ENCODE measurements around the gene JADE2.

Gene JADE2

GRCh38 chr5:134614450-134615085 is 89.1 kb downstream of the JADE2 start:
- no peak for TF ChIP-seq YY1 (IDR thresholded peaks at IDR 0.05; ENCODE audit: low read depth)
- TF ChIP-seq RAD21 (IDR thresholded peaks at IDR 0.05; ENCODE audit: low read depth): no peak
- TF ChIP-seq ZBTB7A (IDR thresholded peaks at IDR 0.05; ENCODE audit: low read depth): no peak
- TF ChIP-seq CEBPB (IDR thresholded peaks at IDR 0.05): no peak
- no peak for TF ChIP-seq TAF1 (IDR thresholded peaks at IDR 0.05; ENCODE audit: low read depth)
- TF ChIP-seq TEAD4 (IDR thresholded peaks at IDR 0.05): no peak
- TF ChIP-seq TCF12 (IDR thresholded peaks at IDR 0.05; ENCODE audit: low read depth): no peak
- TF ChIP-seq REST (IDR thresholded peaks at IDR 0.05; ENCODE audit: low read depth): no peak
- no peak for TF ChIP-seq FOXM1 (IDR thresholded peaks at IDR 0.05; ENCODE audit: borderline replicate concordance, low read depth)
- TF ChIP-seq, protein P1, sequence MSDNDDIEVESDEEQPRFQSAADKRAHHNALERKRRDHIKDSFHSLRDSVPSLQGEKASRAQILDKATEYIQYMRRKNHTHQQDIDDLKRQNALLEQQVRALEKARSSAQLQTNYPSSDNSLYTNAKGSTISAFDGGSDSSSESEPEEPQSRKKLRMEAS (IDR thresholded peaks at IDR 0.05): no peak
- TF ChIP-seq, protein P2, sequence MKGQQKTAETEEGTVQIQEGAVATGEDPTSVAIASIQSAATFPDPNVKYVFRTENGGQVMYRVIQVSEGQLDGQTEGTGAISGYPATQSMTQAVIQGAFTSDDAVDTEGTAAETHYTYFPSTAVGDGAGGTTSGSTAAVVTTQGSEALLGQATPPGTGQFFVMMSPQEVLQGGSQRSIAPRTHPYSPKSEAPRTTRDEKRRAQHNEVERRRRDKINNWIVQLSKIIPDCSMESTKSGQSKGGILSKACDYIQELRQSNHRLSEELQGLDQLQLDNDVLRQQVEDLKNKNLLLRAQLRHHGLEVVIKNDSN (IDR thresholded peaks at IDR 0.05): no peak

DNA sequence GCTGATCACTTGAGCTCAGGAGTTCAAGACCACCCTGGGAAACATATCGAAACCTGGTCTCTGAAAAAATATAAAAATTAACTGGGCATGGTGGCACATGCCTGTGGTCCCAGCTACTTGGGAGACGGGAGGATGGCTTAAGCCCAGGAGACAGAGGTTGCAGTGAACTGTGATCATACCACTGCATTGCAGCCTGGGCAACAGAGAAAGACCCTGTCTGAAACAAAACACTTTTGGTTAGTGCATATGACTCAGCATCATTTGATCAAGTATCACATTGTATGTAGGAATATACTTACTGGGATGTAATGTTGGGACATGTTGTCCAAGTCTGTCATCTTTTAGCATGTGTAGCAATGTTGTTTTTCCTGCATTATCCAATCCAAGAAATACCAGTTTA is 95.2 kb downstream of the JADE2 start:
- TF ChIP-seq CREB1 (IDR thresholded peaks at IDR 0.05; ENCODE audit: low read depth) (no peak), EP300 (IDR thresholded peaks at IDR 0.05; ENCODE audit: borderline replicate concordance) (no peak), EGR1 (IDR thresholded peaks at IDR 0.05) (no peak), FOXM1 (IDR thresholded peaks at IDR 0.05; ENCODE audit: borderline replicate concordance, low read depth) (no peak), NFIC (IDR thresholded peaks at IDR 0.05) (no peak), REST (IDR thresholded peaks at IDR 0.05; ENCODE audit: low read depth) (no peak), ZBTB7A (IDR thresholded peaks at IDR 0.05; ENCODE audit: low read depth) (no peak), TEAD4 (IDR thresholded peaks at IDR 0.05) (no peak), YY1 (IDR thresholded peaks at IDR 0.05; ENCODE audit: low read depth) (no peak), RAD21 (IDR thresholded peaks at IDR 0.05; ENCODE audit: low read depth) (no peak), TAF1 (IDR thresholded peaks at IDR 0.05; ENCODE audit: low read depth) (no peak), TCF12 (IDR thresholded peaks at IDR 0.05; ENCODE audit: low read depth) (no peak)
- TF ChIP-seq, protein P2 (IDR thresholded peaks at IDR 0.05): no peak
- TF ChIP-seq, protein P1 (IDR thresholded peaks at IDR 0.05): no peak

DNA sequence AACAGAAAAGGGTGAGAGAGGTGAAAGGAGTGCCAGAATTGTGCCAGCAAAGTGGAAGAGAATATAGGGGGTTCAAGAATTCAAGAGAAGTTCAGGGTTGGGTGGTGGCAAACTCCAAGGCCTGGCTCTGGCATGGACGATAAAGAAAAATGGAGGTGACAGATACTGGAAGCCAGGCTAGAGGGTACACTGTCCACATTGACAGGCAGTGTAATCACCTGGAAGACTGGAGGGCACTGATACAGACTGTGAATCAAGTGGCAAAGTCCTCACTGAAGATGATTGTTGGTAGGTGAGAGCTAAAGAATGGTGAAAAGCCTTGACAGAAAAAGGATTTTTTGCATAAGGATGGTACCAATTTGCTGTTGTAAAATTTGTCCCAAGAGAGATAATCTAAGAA is 100.1 kb downstream of the JADE2 start:
- TF ChIP-seq, protein P2 (IDR thresholded peaks at IDR 0.05): no peak
- TF ChIP-seq RAD21 (IDR thresholded peaks at IDR 0.05; ENCODE audit: low read depth): no peak
- no peak for TF ChIP-seq REST (IDR thresholded peaks at IDR 0.05; ENCODE audit: low read depth)
- no peak for TF ChIP-seq YY1 (IDR thresholded peaks at IDR 0.05; ENCODE audit: low read depth)
- TF ChIP-seq TEAD4 (IDR thresholded peaks at IDR 0.05): no peak
- no peak for TF ChIP-seq TAF1 (IDR thresholded peaks at IDR 0.05; ENCODE audit: low read depth)
- TF ChIP-seq ZBTB7A (IDR thresholded peaks at IDR 0.05; ENCODE audit: low read depth): no peak
- TF ChIP-seq NFIC (IDR thresholded peaks at IDR 0.05): no peak
- TF ChIP-seq EGR1 (IDR thresholded peaks at IDR 0.05): no peak
- TF ChIP-seq EP300 (IDR thresholded peaks at IDR 0.05; ENCODE audit: borderline replicate concordance): no peak
- TF ChIP-seq TCF12 (IDR thresholded peaks at IDR 0.05; ENCODE audit: low read depth): no peak
- TF ChIP-seq, protein P1 (IDR thresholded peaks at IDR 0.05): no peak
- no peak for TF ChIP-seq FOXM1 (IDR thresholded peaks at IDR 0.05; ENCODE audit: borderline replicate concordance, low read depth)
- no peak for TF ChIP-seq CEBPB (IDR thresholded peaks at IDR 0.05)
- TF ChIP-seq CREB1 (IDR thresholded peaks at IDR 0.05; ENCODE audit: low read depth): no peak

All from Ishikawa (cell line).